GM21526 (cell line): Measurements from ENCODE around the gene TJP1.
"Not testable (repeated sequence)": the region's sequence is repeated elsewhere in the genome, so short reads cannot be mapped to it uniquely, and the experiment has no call there.

Experiments used
- ATAC-seq: cut with Tn5 transposase; IDR thresholded peaks from one replicate; pipeline ENCODE4 v1.9.1; 2021; ENCODE audit warnings: moderate library complexity; ENCODE audit not compliant: unreplicated experiment, low FRiP score

TJP1 gene

DNA sequence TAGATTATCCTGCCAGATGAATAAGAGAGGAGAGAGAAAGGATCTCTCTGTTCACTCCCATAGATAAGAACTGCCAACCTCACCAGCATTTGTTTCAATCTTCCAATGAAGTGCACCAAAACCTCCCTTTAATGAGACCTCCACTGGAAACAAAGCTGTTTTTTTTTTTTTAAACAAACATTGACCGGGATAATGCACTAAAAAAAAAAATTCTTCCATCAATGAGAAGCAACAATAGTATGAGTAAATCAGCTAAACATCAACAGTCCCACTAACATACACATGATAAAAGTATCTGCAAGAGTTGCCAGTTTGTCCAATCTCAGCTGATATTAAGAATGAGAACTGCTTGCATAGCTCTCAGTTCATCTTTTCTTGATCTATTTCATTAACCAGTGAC, 19.9 kb downstream of the TJP1 start:
- no peak for ATAC-seq

DNA sequence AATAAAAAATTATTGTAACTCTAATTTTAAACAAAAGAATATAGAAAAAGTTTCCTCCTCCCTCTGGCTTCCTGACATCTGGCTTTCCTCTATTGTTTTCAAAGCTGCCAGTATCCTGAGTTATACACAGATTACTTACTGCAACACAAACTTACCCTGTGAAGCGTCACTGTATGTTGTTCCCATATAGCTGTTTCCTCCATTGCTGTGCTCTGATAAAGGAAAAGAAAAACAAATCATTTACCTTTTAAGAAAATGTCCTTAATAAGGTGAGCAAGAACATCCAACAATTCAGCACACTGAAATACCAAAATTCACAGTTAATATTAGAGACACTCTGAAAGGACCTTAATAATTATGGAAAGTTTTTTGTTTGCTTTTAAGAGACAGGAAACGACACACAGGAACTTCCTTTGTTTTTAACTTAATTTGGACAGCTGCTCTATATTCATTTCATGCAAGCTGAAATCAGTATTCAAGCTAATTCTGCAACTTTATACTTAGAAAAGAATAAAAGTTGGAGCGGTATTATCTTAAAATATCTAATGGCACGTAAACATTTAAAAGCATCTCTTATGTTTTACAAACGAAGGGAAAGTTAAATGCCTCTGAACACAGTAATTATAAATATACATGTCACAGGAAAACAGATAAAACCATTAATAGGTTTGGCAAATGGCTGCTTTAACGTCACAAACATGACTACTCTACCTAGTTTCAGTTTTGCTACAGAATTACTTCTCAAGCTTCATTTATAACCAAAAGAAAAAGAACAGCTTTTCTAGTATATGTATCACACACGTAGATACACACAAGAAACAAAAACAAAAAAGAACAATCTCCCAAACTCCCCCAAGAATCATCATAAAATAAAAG, 21.5 kb downstream of the TJP1 start:
- no peak for ATAC-seq

GRCh38 chr15:29799859-29800258, 22.4 kb downstream of the TJP1 start:
- ATAC-seq = no peak

- ATAC-seq = no peak
Measured at GRCh38 chr15:29795610-29796009, 26.7 kb downstream of the TJP1 start.

DNA sequence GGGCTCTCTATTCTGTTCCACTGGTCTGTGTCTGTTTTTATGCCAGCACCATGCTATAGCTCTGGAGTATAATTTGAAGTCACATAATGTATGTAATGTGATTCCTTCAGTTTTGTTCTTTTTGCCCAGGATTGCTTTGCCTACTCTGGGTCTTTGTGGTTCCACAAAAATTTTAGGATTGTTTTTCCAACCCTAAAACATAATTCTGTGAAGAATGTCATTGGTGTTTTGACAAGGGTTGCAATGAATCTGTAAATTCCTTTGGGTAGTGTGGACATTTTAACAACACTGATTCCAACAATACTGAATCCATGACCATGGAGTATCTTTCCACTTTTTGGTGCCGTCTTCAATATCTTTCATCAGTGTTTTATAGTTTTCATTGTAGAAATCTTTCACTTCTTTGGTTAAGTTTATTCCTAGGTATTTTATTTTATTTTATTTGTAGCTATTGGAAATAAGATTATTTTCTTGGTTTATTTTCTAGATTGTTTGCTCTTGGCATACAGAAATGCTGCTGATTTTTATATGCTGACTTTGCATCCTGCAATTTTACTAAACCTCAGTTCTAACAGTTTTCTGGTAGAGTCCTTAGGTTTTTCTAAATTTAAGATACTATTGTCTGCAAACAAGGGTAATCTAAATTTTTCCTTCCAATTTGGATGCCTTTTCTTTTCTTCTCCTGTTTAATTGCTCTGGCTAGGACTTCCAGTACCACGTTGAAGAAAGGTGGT, 29.7 kb downstream of the TJP1 start:
- no peak for ATAC-seq

GRCh38 chr15:29790607-29791006, 31.7 kb downstream of the TJP1 start:
- ATAC-seq = no peak

DNA sequence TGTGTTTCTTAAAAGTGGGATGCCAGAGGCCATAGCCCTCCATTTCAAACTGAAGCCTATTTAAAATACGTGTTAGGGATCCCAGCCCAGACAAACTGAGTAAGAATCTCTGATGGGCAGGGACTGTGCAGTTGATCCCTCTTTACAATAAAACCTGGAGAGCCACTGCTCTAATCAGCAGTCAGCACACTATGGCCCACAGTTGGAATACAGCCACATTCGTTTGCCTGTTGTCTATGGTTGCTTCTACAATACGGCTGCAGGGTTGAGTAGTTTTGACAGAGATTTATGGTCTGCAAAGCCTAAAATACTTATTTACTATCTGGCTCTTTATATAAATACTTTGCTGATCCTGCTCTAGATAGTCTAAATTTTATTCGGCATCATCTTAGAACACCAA, 32.4 kb downstream of the TJP1 start:
- ATAC-seq = no peak

GRCh38 chr15:29788433-29789034, 33.7 kb downstream of the TJP1 start:
- ATAC-seq = no peak

GRCh38 chr15:29787767-29788166, 34.5 kb downstream of the TJP1 start:
- no peak for ATAC-seq

- ATAC-seq = no peak
Measured at GRCh38 chr15:29785642-29786041, 36.6 kb downstream of the TJP1 start.

DNA sequence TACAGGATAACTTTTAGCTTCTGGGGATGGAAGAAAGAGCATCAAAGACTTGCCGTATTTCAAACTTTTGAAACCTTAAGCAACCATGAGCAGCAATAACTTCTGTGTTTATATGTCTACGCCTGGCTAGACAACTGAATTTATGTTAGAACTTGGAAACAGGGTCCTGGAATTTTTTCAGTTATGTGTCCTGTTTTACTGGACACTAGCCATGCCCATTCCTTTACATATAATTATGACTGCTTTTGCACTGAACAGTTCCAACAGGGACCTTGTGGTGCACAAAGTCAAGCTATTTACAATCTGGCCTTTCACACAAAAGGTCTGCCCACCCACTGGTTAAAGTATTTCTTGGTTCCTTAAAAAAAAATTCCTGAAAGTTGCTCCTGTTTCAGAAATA, 37.1 kb downstream of the TJP1 start:
- ATAC-seq = no peak

DNA sequence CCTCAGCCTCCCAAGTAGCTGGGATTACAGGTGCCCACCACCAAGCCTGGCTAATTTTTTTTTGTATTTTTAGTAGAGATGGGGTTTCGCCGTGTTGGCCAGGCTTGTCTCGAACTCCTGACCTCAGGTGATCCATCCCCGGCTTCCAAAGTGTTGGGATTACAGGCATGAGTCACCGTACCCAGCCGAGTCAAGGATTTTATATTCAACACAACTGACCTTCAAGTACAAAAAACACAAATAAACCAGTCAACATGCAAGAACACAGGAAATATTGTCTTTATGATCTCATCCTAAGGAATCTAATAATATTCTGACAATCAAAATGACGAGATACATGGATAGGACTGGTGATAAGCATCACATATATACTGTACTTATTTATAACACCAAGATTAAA, 37.9 kb downstream of the TJP1 start:
- ATAC-seq = no peak

- ATAC-seq = not testable (repeated sequence)
Measured at GRCh38 chr15:29782816-29783215, 39.5 kb downstream of the TJP1 start.

GRCh38 chr15:29778382-29778781, 43.9 kb downstream of the TJP1 start:
- ATAC-seq = no peak

GRCh38 chr15:29776859-29777258, 45.4 kb downstream of the TJP1 start:
- ATAC-seq = no peak

- no peak for ATAC-seq
Measured at GRCh38 chr15:29774900-29775299, 47.4 kb downstream of the TJP1 start.

DNA sequence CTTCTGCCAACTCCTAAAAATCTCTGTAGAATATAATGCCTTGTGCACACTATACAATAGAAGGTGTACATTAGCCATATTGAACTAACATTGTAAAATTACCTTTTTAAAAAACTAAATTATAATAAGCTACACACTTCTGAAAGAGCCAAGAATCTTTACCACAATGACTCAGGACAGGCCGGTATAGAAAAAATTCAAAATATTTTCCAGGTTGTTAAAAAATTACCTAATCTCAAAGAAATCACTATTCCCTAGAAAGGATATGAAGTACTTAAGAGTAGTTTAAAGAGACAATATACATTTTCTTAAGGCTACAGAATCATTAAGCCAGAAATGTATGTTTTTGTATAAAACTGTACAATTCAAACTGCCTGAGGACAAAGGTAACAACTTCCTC, 48.5 kb downstream of the TJP1 start:
- ATAC-seq = no peak

DNA sequence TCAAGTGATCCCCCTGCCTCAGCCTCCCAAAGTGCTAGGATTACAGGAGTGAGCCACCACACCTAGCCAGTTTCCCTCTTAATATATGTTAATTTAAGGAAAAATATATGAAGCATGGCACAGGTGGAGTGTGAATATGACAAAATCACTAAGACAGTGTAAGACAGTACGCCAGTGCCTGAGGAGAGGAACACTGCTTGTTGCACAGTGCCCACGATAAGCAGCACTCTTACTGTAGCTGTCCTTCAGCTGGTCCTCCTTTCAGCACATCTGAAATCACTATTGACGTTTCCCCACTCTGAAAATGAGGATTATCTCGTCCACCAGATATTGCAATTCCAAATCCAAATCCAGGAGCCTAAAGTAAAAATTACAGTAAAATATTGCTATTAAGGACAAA, 49.3 kb downstream of the TJP1 start:
- no peak for ATAC-seq

DNA sequence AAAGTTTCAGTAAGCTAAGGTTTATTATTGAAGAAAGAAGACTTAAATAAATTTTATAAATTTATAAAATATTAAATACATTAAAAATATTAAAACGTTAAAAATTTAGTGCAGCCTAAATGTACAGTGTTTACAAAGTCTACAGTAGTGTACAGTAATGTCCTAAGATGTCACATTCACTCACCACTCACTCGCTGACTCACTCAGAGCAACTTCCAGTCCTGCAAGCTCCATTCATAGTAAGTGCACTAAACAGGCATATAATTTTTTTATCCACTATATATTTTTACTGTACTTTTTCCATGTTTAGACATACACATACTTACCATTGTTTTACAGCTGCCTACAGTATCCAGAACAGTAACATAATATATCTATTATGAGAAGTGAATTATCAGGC, 51.5 kb downstream of the TJP1 start:
- ATAC-seq = no peak

GRCh38 chr15:29765898-29766527, 56.3 kb downstream of the TJP1 start:
- ATAC-seq = no peak

- no peak for ATAC-seq
Measured at GRCh38 chr15:29765234-29765841, 56.9 kb downstream of the TJP1 start.
